H1 (cell line): ENCODE results near the gene RFPL3. TPM values are rescaled to one million over a fixed set of nuclear protein-coding genes. Genes with fewer than 3 reads are reported as not detected.
A peak's percentile ranks its signal among the peaks of the same experiment; 100 is the strongest.

Source experiments
- EP300 ChIP-seq, 2 experiments: IDR thresholded peaks; 1 replicate in 1 of 2; 2 replicates in 1 of 2; pipeline ENCODE4 v1.6.1; 2011 to 2012; ENCODE audit warnings: low read depth in 2 of 2, low read length in 2 of 2, mild to moderate bottlenecking in 2 of 2, borderline replicate concordance in 1 of 2, inconsistent platforms in 1 of 2, moderate library complexity in 1 of 2
- FOSL1 ChIP-seq: IDR thresholded peaks from 2 replicates; pipeline ENCODE4 v1.6.1; 2011; ENCODE audit warnings: mild to moderate bottlenecking, low read depth, low read length, moderate library complexity; ENCODE audit not compliant: insufficient read depth
- JUN ChIP-seq: IDR thresholded peaks from 2 replicates; pipeline ENCODE4 v1.6.1; 2011; ENCODE audit warnings: low read depth, mild to moderate bottlenecking, improper control_type of control experiment, low read length
- JUND ChIP-seq: IDR thresholded peaks from 2 replicates; pipeline ENCODE4 v1.6.1; 2011; ENCODE audit warnings: mild to moderate bottlenecking, improper control_type of control experiment, low read length
- RNF2 ChIP-seq: fragments of 200-900, 300-1000 bp; sonication (generic); IDR thresholded peaks from 2 replicates; pipeline ENCODE4 v1.7.1; 2016; ENCODE audit warnings: borderline replicate concordance, low read depth, mild to moderate bottlenecking, antibody characterized with exemption, low read length; ENCODE audit not compliant: poor library complexity, severe bottlenecking; ENCODE audit errors: missing control alignments
- polyA plus RNA-seq, 7 experiments: library from polyadenylated mRNA; depleted of rRNA in 3 of 7; stranded (reverse) in 5 of 7; unstranded in 2 of 7; fragments of >200 nt in 5 of 7; fragments of 200-250 nt in 2 of 7; gene quantifications; 1 replicate in 5 of 7; 2 replicates in 1 of 7; 4 replicates in 1 of 7; pipeline versions ENCODE4 v1.2.1 to v1.2.3, GENCODE V29; 2011 to 2013; ENCODE audit warnings: missing spikeins in 2 of 7, mixed read lengths in 2 of 7
- total RNA-seq: library from RNA; stranded (reverse); fragmentation: NEBNext Ultra II Directional; extraction: Animal tissue kit (Norgen Biotek cat#: 25700); gene quantifications from 2 replicates; pipeline ENCODE4 v1.2.1, GENCODE V29; 2021
- TF ChIP-seq, protein P1 (sequence below): fragments of 300-600 bp; sonication (generic); IDR thresholded peaks from 2 replicates; pipeline ENCODE4 v1.7.1; 2012; ENCODE audit warnings: low read length, moderate library complexity, mild to moderate bottlenecking, inconsistent platforms; ENCODE audit not compliant: insufficient replicate concordance
- TF ChIP-seq, protein P2 (sequence below), 3 experiments: IDR thresholded peaks; 1 replicate in 2 of 3; 2 replicates in 1 of 3; pipeline versions ENCODE4 v1.5.1 to v1.6.1; 2011; ENCODE audit warnings: low read length in 3 of 3, mild to moderate bottlenecking in 3 of 3, inconsistent platforms in 2 of 3, low read depth in 1 of 3, moderate library complexity in 1 of 3; ENCODE audit not compliant: insufficient read depth in 1 of 3; ENCODE audit errors: control extremely low read depth in 1 of 3

RFPL3 gene
- total and polyA plus RNA-seq, 2 of the 8 experiments (the other 6 are each of a cell fraction or from before 2014, with no cell fraction given) = 0.08 to 0.24 TPM

DNA sequence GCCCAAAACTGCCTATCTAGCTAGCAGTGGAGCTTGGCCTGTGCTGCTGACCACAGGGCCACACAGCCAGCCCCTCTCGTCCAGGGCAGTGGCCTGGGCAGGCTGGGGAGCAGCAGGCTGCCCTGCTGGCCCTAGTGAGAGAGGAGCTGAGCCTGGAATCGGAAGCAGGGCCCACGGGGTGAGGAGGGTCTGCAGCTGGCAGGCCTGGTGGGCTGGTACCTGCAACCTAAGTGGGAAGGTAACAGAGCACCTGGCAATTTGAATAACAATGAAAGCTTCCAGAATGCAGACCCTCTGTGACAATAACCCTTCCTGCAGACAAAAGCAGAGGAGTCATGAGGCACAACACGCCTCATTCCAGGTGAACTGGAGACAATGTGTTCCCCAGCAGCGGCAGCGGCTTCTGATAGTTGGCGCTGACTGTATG, 31.8 kb upstream of the RFPL3 start (continued):
- TF ChIP-seq, protein P1, sequence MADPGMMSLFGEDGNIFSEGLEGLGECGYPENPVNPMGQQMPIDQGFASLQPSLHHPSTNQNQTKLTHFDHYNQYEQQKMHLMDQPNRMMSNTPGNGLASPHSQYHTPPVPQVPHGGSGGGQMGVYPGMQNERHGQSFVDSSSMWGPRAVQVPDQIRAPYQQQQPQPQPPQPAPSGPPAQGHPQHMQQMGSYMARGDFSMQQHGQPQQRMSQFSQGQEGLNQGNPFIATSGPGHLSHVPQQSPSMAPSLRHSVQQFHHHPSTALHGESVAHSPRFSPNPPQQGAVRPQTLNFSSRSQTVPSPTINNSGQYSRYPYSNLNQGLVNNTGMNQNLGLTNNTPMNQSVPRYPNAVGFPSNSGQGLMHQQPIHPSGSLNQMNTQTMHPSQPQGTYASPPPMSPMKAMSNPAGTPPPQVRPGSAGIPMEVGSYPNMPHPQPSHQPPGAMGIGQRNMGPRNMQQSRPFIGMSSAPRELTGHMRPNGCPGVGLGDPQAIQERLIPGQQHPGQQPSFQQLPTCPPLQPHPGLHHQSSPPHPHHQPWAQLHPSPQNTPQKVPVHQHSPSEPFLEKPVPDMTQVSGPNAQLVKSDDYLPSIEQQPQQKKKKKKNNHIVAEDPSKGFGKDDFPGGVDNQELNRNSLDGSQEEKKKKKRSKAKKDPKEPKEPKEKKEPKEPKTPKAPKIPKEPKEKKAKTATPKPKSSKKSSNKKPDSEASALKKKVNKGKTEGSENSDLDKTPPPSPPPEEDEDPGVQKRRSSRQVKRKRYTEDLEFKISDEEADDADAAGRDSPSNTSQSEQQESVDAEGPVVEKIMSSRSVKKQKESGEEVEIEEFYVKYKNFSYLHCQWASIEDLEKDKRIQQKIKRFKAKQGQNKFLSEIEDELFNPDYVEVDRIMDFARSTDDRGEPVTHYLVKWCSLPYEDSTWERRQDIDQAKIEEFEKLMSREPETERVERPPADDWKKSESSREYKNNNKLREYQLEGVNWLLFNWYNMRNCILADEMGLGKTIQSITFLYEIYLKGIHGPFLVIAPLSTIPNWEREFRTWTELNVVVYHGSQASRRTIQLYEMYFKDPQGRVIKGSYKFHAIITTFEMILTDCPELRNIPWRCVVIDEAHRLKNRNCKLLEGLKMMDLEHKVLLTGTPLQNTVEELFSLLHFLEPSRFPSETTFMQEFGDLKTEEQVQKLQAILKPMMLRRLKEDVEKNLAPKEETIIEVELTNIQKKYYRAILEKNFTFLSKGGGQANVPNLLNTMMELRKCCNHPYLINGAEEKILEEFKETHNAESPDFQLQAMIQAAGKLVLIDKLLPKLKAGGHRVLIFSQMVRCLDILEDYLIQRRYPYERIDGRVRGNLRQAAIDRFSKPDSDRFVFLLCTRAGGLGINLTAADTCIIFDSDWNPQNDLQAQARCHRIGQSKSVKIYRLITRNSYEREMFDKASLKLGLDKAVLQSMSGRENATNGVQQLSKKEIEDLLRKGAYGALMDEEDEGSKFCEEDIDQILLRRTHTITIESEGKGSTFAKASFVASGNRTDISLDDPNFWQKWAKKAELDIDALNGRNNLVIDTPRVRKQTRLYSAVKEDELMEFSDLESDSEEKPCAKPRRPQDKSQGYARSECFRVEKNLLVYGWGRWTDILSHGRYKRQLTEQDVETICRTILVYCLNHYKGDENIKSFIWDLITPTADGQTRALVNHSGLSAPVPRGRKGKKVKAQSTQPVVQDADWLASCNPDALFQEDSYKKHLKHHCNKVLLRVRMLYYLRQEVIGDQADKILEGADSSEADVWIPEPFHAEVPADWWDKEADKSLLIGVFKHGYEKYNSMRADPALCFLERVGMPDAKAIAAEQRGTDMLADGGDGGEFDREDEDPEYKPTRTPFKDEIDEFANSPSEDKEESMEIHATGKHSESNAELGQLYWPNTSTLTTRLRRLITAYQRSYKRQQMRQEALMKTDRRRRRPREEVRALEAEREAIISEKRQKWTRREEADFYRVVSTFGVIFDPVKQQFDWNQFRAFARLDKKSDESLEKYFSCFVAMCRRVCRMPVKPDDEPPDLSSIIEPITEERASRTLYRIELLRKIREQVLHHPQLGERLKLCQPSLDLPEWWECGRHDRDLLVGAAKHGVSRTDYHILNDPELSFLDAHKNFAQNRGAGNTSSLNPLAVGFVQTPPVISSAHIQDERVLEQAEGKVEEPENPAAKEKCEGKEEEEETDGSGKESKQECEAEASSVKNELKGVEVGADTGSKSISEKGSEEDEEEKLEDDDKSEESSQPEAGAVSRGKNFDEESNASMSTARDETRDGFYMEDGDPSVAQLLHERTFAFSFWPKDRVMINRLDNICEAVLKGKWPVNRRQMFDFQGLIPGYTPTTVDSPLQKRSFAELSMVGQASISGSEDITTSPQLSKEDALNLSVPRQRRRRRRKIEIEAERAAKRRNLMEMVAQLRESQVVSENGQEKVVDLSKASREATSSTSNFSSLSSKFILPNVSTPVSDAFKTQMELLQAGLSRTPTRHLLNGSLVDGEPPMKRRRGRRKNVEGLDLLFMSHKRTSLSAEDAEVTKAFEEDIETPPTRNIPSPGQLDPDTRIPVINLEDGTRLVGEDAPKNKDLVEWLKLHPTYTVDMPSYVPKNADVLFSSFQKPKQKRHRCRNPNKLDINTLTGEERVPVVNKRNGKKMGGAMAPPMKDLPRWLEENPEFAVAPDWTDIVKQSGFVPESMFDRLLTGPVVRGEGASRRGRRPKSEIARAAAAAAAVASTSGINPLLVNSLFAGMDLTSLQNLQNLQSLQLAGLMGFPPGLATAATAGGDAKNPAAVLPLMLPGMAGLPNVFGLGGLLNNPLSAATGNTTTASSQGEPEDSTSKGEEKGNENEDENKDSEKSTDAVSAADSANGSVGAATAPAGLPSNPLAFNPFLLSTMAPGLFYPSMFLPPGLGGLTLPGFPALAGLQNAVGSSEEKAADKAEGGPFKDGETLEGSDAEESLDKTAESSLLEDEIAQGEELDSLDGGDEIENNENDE = no peak
- TF ChIP-seq JUND = no peak
- no peak for TF ChIP-seq RNF2
- peak in 1 of 2 experiments; percentile 73; a peak in 1 of 3 replicates for TF ChIP-seq EP300 (IDR thresholded peaks at IDR 0.05; ENCODE audit: borderline replicate concordance in 1 of 2, low read depth in 2 of 2, low read length in 2 of 2)
- no peak for TF ChIP-seq JUN
- TF ChIP-seq FOSL1 = no peak
- TF ChIP-seq, protein P2, sequence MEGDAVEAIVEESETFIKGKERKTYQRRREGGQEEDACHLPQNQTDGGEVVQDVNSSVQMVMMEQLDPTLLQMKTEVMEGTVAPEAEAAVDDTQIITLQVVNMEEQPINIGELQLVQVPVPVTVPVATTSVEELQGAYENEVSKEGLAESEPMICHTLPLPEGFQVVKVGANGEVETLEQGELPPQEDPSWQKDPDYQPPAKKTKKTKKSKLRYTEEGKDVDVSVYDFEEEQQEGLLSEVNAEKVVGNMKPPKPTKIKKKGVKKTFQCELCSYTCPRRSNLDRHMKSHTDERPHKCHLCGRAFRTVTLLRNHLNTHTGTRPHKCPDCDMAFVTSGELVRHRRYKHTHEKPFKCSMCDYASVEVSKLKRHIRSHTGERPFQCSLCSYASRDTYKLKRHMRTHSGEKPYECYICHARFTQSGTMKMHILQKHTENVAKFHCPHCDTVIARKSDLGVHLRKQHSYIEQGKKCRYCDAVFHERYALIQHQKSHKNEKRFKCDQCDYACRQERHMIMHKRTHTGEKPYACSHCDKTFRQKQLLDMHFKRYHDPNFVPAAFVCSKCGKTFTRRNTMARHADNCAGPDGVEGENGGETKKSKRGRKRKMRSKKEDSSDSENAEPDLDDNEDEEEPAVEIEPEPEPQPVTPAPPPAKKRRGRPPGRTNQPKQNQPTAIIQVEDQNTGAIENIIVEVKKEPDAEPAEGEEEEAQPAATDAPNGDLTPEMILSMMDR (IDR thresholded peaks at IDR 0.05; ENCODE audit: control extremely low read depth in 1 of 3, insufficient read depth in 1 of 3, low read depth in 1 of 3, low read length in 3 of 3) = no peak
